ENCODE measurements around the gene FKBP11.
A peak's percentile ranks its signal among the peaks of the same experiment; 100 is the strongest.

The FKBP11 gene

GRCh38 chr12:48929551-48929950, 4.3 kb upstream of the FKBP11 start:
- H3K27ac ChIP-seq (ENCODE audit: low read depth, low read length): no peak overlapping the region
- H3K27me3 ChIP-seq (ENCODE audit: control insufficient read depth, low read length): no peaks in the 10 kb centered on the region
- H3K9me3 ChIP-seq (ENCODE audit: control insufficient read depth, insufficient read depth, low read length): no peaks in the 10 kb centered on the region
- no peak overlapping the region for H3K4me3 ChIP-seq (ENCODE audit: low read length)
- no peaks in the 10 kb centered on the region for H4K20me1 ChIP-seq (ENCODE audit: control insufficient read depth, insufficient read depth, low read depth, low read length)
- TF ChIP-seq, protein P1, sequence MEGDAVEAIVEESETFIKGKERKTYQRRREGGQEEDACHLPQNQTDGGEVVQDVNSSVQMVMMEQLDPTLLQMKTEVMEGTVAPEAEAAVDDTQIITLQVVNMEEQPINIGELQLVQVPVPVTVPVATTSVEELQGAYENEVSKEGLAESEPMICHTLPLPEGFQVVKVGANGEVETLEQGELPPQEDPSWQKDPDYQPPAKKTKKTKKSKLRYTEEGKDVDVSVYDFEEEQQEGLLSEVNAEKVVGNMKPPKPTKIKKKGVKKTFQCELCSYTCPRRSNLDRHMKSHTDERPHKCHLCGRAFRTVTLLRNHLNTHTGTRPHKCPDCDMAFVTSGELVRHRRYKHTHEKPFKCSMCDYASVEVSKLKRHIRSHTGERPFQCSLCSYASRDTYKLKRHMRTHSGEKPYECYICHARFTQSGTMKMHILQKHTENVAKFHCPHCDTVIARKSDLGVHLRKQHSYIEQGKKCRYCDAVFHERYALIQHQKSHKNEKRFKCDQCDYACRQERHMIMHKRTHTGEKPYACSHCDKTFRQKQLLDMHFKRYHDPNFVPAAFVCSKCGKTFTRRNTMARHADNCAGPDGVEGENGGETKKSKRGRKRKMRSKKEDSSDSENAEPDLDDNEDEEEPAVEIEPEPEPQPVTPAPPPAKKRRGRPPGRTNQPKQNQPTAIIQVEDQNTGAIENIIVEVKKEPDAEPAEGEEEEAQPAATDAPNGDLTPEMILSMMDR (IDR thresholded peaks at IDR 0.05; ENCODE audit: low read depth, low read length, poor library complexity, severe bottlenecking): no peak
- no peak for TF ChIP-seq EZH2phosphoT487 (IDR thresholded peaks at IDR 0.05; ENCODE audit: borderline replicate concordance, low read length)
- peaks cover 8% of the 10 kb centered on the region for H3K4me1 ChIP-seq (ENCODE audit: control insufficient read depth, low read length)
- peaks cover 3% of the 10 kb centered on the region; the same call in 1 of the 2 replicates for H3K79me2 ChIP-seq (ENCODE audit: control insufficient read depth, low read length)
- peaks cover 27% of the 10 kb centered on the region for H3K36me3 ChIP-seq (ENCODE audit: control insufficient read depth, low read length)
- H3F3A ChIP-seq (ENCODE audit: control insufficient read depth, insufficient read depth): peaks cover 8% of the 10 kb centered on the region
- H3K4me2 ChIP-seq (ENCODE audit: low read length): no peak overlapping the region
- H3K9me2 ChIP-seq (replicated peaks; ENCODE audit: control insufficient read depth, low read length): no peaks in the 10 kb centered on the region

GRCh38 chr12:48927261-48927660, 2.0 kb upstream of the FKBP11 start:
- Histone ChIP-seq H3K9me2 (replicated peaks; ENCODE audit: control insufficient read depth, low read length) (no peaks in the 10 kb centered on the region), H3K27ac (ENCODE audit: low read depth, low read length) (no peak overlapping the region), H3K4me1 (ENCODE audit: control insufficient read depth, low read length) (peaks cover 16% of the 10 kb centered on the region), H3K79me2 (ENCODE audit: control insufficient read depth, low read length) (peaks cover 7% of the 10 kb centered on the region; the same call in 1 of the 2 replicates), H3K9me3 (ENCODE audit: control insufficient read depth, insufficient read depth, low read length) (no peaks in the 10 kb centered on the region), H3K36me3 (ENCODE audit: control insufficient read depth, low read length) (peaks cover 27% of the 10 kb centered on the region), H4K20me1 (ENCODE audit: control insufficient read depth, insufficient read depth, low read depth, low read length) (no peaks in the 10 kb centered on the region), H3K27me3 (ENCODE audit: control insufficient read depth, low read length) (no peaks in the 10 kb centered on the region), H3F3A (ENCODE audit: control insufficient read depth, insufficient read depth) (peaks cover 8% of the 10 kb centered on the region), H3K4me3 (ENCODE audit: low read length) (no peak overlapping the region), H3K4me2 (ENCODE audit: low read length) (no peak overlapping the region)
- TF ChIP-seq, protein P1 (IDR thresholded peaks at IDR 0.05; ENCODE audit: low read depth, low read length, poor library complexity, severe bottlenecking): no peak
- TF ChIP-seq EZH2phosphoT487 (IDR thresholded peaks at IDR 0.05; ENCODE audit: borderline replicate concordance, low read length): no peak

GRCh38 chr12:48924617-48925303, 532 bp downstream of the FKBP11 start:
- Histone ChIP-seq H3K27me3 (ENCODE audit: control insufficient read depth, low read length) (no peaks in the 10 kb centered on the region), H3K9me3 (ENCODE audit: control insufficient read depth, insufficient read depth, low read length) (no peaks in the 10 kb centered on the region), H3K4me2 (ENCODE audit: low read length) (peak overlapping the region; percentile 99), H3K4me3 (ENCODE audit: low read length) (peak overlapping the region; percentile 100), H3K4me1 (ENCODE audit: control insufficient read depth, low read length) (peaks cover 16% of the 10 kb centered on the region), H3K79me2 (ENCODE audit: control insufficient read depth, low read length) (peaks cover 7% of the 10 kb centered on the region; the same call in 1 of the 2 replicates), H3K27ac (ENCODE audit: low read depth, low read length) (peak overlapping the region; percentile 40), H3K9me2 (replicated peaks; ENCODE audit: control insufficient read depth, low read length) (no peaks in the 10 kb centered on the region), H3K36me3 (ENCODE audit: control insufficient read depth, low read length) (peaks cover 21% of the 10 kb centered on the region), H3F3A (ENCODE audit: control insufficient read depth, insufficient read depth) (peaks cover 8% of the 10 kb centered on the region), H4K20me1 (ENCODE audit: control insufficient read depth, insufficient read depth, low read depth, low read length) (no peaks in the 10 kb centered on the region)
- TF ChIP-seq, protein P1 (IDR thresholded peaks at IDR 0.05; ENCODE audit: low read depth, low read length, poor library complexity, severe bottlenecking): peak; percentile 90
- no peak for TF ChIP-seq EZH2phosphoT487 (IDR thresholded peaks at IDR 0.05; ENCODE audit: borderline replicate concordance, low read length)

All from DOHH2 (cell line).